Fibroblast of lung (primary cell): ENCODE measurements around the gene CHSY1. TPM values are rescaled to one million over a fixed set of nuclear protein-coding genes. Genes with fewer than 3 reads are reported as not detected.
A peak's percentile ranks its signal among the peaks of the same experiment; 100 is the strongest.

Experiments used
- DNase-seq, 2 donors: peaks; one replicate each; pipeline versions ENCODE4 v3.0.0 to v3.0.0-alpha.2; 2010; ENCODE audit warnings: low read depth in 2 of 2
- H2AFZ ChIP-seq: 2 replicates; pipeline ENCODE4 v1.5.1; 2012; ENCODE audit warnings: low read length, control low read depth, inconsistent platforms
- H3K27ac ChIP-seq: 2 replicates; pipeline ENCODE4 v1.5.1; 2011; ENCODE audit warnings: low read length, control low read depth; ENCODE audit not compliant: insufficient read depth
- H3K27me3 ChIP-seq: 2 replicates; pipeline ENCODE4 v1.5.1; 2011; ENCODE audit warnings: mild to moderate bottlenecking, low read length; ENCODE audit not compliant: control insufficient read depth, insufficient read depth
- H3K36me3 ChIP-seq: 2 replicates; pipeline ENCODE4 v1.5.1; 2011; ENCODE audit warnings: low read length; ENCODE audit not compliant: control insufficient read depth, insufficient read depth
- H3K4me1 ChIP-seq: 2 replicates; pipeline ENCODE4 v1.5.1; 2011; ENCODE audit warnings: low read length; ENCODE audit not compliant: control insufficient read depth, insufficient read depth; ENCODE audit errors: extremely low read depth
- H3K4me2 ChIP-seq: 2 replicates; pipeline ENCODE4 v1.5.1; 2011; ENCODE audit warnings: low read length, control low read depth; ENCODE audit not compliant: insufficient read depth; ENCODE audit errors: extremely low read depth
- H3K4me3 ChIP-seq, 4 experiments: fragments of 200-600 bp in 1 of 4; sonication (generic) in 1 of 4; replicated peaks in 1 of 4; 2 replicates each; pipeline ENCODE4 v1.5.1; 2011 to 2016; ENCODE audit warnings: low read length in 4 of 4, low read depth in 3 of 4, mild to moderate bottlenecking in 3 of 4, control low read depth in 2 of 4, inconsistent platforms in 1 of 4, mixed read lengths in 1 of 4; ENCODE audit not compliant: insufficient read depth in 1 of 4; ENCODE audit errors: control extremely low read depth in 1 of 4
- H3K79me2 ChIP-seq: 2 replicates; pipeline ENCODE4 v1.5.1; 2012; ENCODE audit warnings: mild to moderate bottlenecking, low read length, inconsistent platforms; ENCODE audit not compliant: control insufficient read depth, insufficient read depth
- H3K9ac ChIP-seq: 2 replicates; pipeline ENCODE4 v1.5.1; 2011; ENCODE audit warnings: mild to moderate bottlenecking, low read length, control low read depth; ENCODE audit not compliant: insufficient read depth
- H3K9me3 ChIP-seq: 2 replicates; pipeline ENCODE4 v1.5.1; 2012; ENCODE audit warnings: low read depth, low read length; ENCODE audit not compliant: control insufficient read depth, insufficient read depth
- H4K20me1 ChIP-seq: 2 replicates; pipeline ENCODE4 v1.5.1; 2011; ENCODE audit warnings: low read length; ENCODE audit not compliant: control insufficient read depth, insufficient read depth; ENCODE audit errors: extremely low read depth
- CTCF ChIP-seq, 2 donors: IDR thresholded peaks in 1 of 2; conservative IDR thresholded peaks in 1 of 2; 1 replicate in 1 of 2; 2 replicates in 1 of 2; pipeline ENCODE4 v1.5.1; 2011 to 2012; ENCODE audit warnings: low read length in 2 of 2, control low read depth in 1 of 2, inconsistent platforms in 1 of 2, low read depth in 1 of 2, mild to moderate bottlenecking in 1 of 2
- EZH2 ChIP-seq: IDR thresholded peaks from 2 replicates; pipeline ENCODE4 v1.5.1; 2012; ENCODE audit warnings: low read length, control low read depth, mild to moderate bottlenecking; ENCODE audit errors: missing control alignments
- polyA plus RNA-seq, 2 donors: library from polyadenylated mRNA; depleted of rRNA in 1 of 2; stranded (reverse) in 1 of 2; unstranded in 1 of 2; fragments of >200 nt; gene quantifications; 2 replicates each; pipeline ENCODE4 v1.2.1, GENCODE V29; 2011 to 2012; ENCODE audit warnings: missing spikeins in 1 of 2
- total RNA-seq: library from RNA; depleted of rRNA; stranded (reverse); fragments of >200 nt; gene quantifications from 2 replicates; pipeline ENCODE4 v1.2.1, GENCODE V29; 2014

CHSY1 gene
- total and polyA plus RNA-seq, 2 donors (not counting 1 experiment from before 2014, with no cell fraction given), result 28.6 to 57.0 TPM

- H2AFZ ChIP-seq, result no peak overlapping the region
- H3K4me1 ChIP-seq, result peaks cover 36% of the 10 kb centered on the region
- H3K9me3 ChIP-seq, result no peaks in the 10 kb centered on the region
- no peaks in the 10 kb centered on the region for H4K20me1 ChIP-seq
- H3K4me2 ChIP-seq, result peak overlapping the region; percentile 73
- H3K27ac ChIP-seq, result peak overlapping the region; percentile 46
- peak overlapping the region in 2 of 4 experiments; percentile 1 to 12 for H3K4me3 ChIP-seq
- no peak for TF ChIP-seq EZH2
- no peak for TF ChIP-seq CTCF (conservative IDR thresholded peaks at IDR 0.05 in 1 of 2, IDR thresholded peaks at IDR 0.05 in 1 of 2; ENCODE audit: low read depth in 1 of 2, low read length in 2 of 2)
- H3K79me2 ChIP-seq, result peaks cover 99% of the 10 kb centered on the region
- no peak for DNase-seq
- no peaks in the 10 kb centered on the region for H3K27me3 ChIP-seq
- no peak overlapping the region for H3K9ac ChIP-seq
- H3K36me3 ChIP-seq, result peaks cover 2% of the 10 kb centered on the region
Measured at GRCh38 chr15:101244889-101245668, 6.8 kb downstream of the CHSY1 start.

- Histone ChIP-seq H3K4me1 (peaks cover 42% of the 10 kb centered on the region), H3K79me2 (peaks cover 99% of the 10 kb centered on the region), H3K9me3 (no peaks in the 10 kb centered on the region), H3K36me3 (peaks cover 2% of the 10 kb centered on the region), H3K4me2 (peak overlapping the region; percentile 73), H3K4me3 (peak overlapping the region in 3 of 4 experiments; percentile 1 to 6 (median 2)), H3K27me3 (no peaks in the 10 kb centered on the region), H3K27ac (peak overlapping the region; percentile 46), H3K9ac (no peak overlapping the region), H4K20me1 (no peaks in the 10 kb centered on the region), H2AFZ (no peak overlapping the region)
- peak; percentile 69 for DNase-seq
- TF ChIP-seq EZH2, result no peak
- no peak for TF ChIP-seq CTCF (conservative IDR thresholded peaks at IDR 0.05 in 1 of 2, IDR thresholded peaks at IDR 0.05 in 1 of 2; ENCODE audit: low read depth in 1 of 2, low read length in 2 of 2)
Measured at GRCh38 chr15:101244036-101244781, 7.6 kb downstream of the CHSY1 start.

- H3K4me2 ChIP-seq, result peak overlapping the region; percentile 7
Measured at GRCh38 chr15:101243420-101243819, 8.4 kb downstream of the CHSY1 start.

More at GRCh38 chr15:101243420-101243819, 8.4 kb downstream of the CHSY1 start:
- no peaks in the 10 kb centered on the region for H3K9me3 ChIP-seq
- H3K4me3 ChIP-seq, result no peak overlapping the region
- no peaks in the 10 kb centered on the region for H3K27me3 ChIP-seq
- peaks cover 45% of the 10 kb centered on the region for H3K4me1 ChIP-seq
- no peak overlapping the region for H2AFZ ChIP-seq
- H4K20me1 ChIP-seq, result no peaks in the 10 kb centered on the region
- no peak for DNase-seq
- H3K36me3 ChIP-seq, result peaks cover 2% of the 10 kb centered on the region
- TF ChIP-seq CTCF (conservative IDR thresholded peaks at IDR 0.05 in 1 of 2, IDR thresholded peaks at IDR 0.05 in 1 of 2; ENCODE audit: low read depth in 1 of 2, low read length in 2 of 2) (no peak), EZH2 (no peak)
- peaks cover 99% of the 10 kb centered on the region for H3K79me2 ChIP-seq
- H3K9ac ChIP-seq, result no peak overlapping the region
- H3K27ac ChIP-seq, result peak overlapping the region; percentile 23
